ENCODE results near the gene ITGA11. TPM values are rescaled to one million over a fixed set of nuclear protein-coding genes. Genes with fewer than 3 reads are reported as not detected.

ITGA11 gene
- total and polyA plus RNA-seq, 2 donors (not counting 1 experiment from before 2014, with no cell fraction given), result not detected

GRCh38 chr15:68286256-68286655, 145.7 kb downstream of the ITGA11 start:
- no peak overlapping the region for H3K27ac ChIP-seq (ENCODE audit: low read length in 2 of 2)
- no peak for ATAC-seq (ENCODE audit: low read depth)
- H2AFZ ChIP-seq (ENCODE audit: insufficient read depth, low read depth, low read length, poor library complexity, severe bottlenecking), result no peak overlapping the region
- H4K20me1 ChIP-seq (ENCODE audit: control insufficient read depth, insufficient read depth, low read length, poor library complexity, severe bottlenecking), result peaks cover 79% of the 10 kb centered on the region
- WGBS (ENCODE audit: insufficient coverage), result no CpG with 5 or more reads among the region's 5 CpGs
- H3K4me2 ChIP-seq (replicated peaks; ENCODE audit: low read depth, low read length, poor library complexity, severe bottlenecking), result no peak overlapping the region
- POLR2A ChIA-PET, result no interaction called here
- H3K36me3 ChIP-seq (replicated peaks in 1 of 2; ENCODE audit: control extremely low read depth in 1 of 2, control insufficient read depth in 1 of 2, extremely low read depth in 1 of 2, insufficient read depth in 2 of 2, low read length in 1 of 2), result peaks cover 11 to 40% of the 10 kb centered on the region in 2 experiments
- no peaks in the 10 kb centered on the region for H3K27me3 Mint-ChIP-seq
- TF ChIP-seq, protein P1, sequence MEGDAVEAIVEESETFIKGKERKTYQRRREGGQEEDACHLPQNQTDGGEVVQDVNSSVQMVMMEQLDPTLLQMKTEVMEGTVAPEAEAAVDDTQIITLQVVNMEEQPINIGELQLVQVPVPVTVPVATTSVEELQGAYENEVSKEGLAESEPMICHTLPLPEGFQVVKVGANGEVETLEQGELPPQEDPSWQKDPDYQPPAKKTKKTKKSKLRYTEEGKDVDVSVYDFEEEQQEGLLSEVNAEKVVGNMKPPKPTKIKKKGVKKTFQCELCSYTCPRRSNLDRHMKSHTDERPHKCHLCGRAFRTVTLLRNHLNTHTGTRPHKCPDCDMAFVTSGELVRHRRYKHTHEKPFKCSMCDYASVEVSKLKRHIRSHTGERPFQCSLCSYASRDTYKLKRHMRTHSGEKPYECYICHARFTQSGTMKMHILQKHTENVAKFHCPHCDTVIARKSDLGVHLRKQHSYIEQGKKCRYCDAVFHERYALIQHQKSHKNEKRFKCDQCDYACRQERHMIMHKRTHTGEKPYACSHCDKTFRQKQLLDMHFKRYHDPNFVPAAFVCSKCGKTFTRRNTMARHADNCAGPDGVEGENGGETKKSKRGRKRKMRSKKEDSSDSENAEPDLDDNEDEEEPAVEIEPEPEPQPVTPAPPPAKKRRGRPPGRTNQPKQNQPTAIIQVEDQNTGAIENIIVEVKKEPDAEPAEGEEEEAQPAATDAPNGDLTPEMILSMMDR (IDR thresholded peaks at IDR 0.05), result no peak
- TF ChIP-seq EZH2 (IDR thresholded peaks at IDR 0.05; ENCODE audit: borderline replicate concordance, insufficient read depth, low read depth, low read length, poor library complexity, severe bottlenecking), result no peak
- H3K9me3 ChIP-seq (ENCODE audit: control extremely low read depth in 1 of 3, control insufficient read depth in 2 of 3, insufficient read depth in 1 of 3, low read length in 2 of 3), result no peaks in the 10 kb centered on the region
- no peak for DNase-seq
- intact Hi-C loops (cut with micrococcal nuclease), result no loop called here
- no peak overlapping the region for H3K27ac Mint-ChIP-seq
- H3K27me3 ChIP-seq (replicated peaks in 1 of 4; ENCODE audit: control extremely low read depth in 1 of 4, control insufficient read depth in 3 of 4, insufficient read depth in 4 of 4, low read length in 3 of 4), result no peaks in the 10 kb centered on the region
- CTCF ChIA-PET, result no interaction called here
- H3K4me3 Mint-ChIP-seq, result no peak overlapping the region
- H3K4me1 ChIP-seq (ENCODE audit: control insufficient read depth in 2 of 2, insufficient read depth in 2 of 2, low read length in 2 of 2), result peaks cover 5 to 9% of the 10 kb centered on the region in 2 donors
- no peaks in the 10 kb centered on the region for H3K9me3 Mint-ChIP-seq (ENCODE audit: insufficient read depth)
- peaks cover 51% of the 10 kb centered on the region for H3K4me1 Mint-ChIP-seq
- H3K4me3 ChIP-seq (ENCODE audit: control extremely low read depth in 1 of 5, extremely low read depth in 1 of 5, insufficient read depth in 1 of 5, low read depth in 2 of 5, low read length in 4 of 5), result no peak overlapping the region
- H3K9ac ChIP-seq (ENCODE audit: low read length), result no peak overlapping the region
- peaks cover 100% of the 10 kb centered on the region for H3K79me2 ChIP-seq (ENCODE audit: control insufficient read depth, insufficient read depth, low read length)

- H3K4me3 Mint-ChIP-seq, result no peak overlapping the region
- CTCF ChIA-PET, result interaction anchor here (0.7 kb wide), 1 partner anchor 8 kb away, joined by 3 read pairs; the partner anchor contains the start of gene FEM1B
These were observed 146.5 kb downstream of the ITGA11 start for GRCh38 chr15:68285259-68285980.

More at GRCh38 chr15:68285259-68285980, 146.5 kb downstream of the ITGA11 start:
- H3K36me3 ChIP-seq (replicated peaks in 1 of 2; ENCODE audit: control extremely low read depth in 1 of 2, control insufficient read depth in 1 of 2, extremely low read depth in 1 of 2, insufficient read depth in 2 of 2, low read length in 1 of 2), result peaks cover 4 to 31% of the 10 kb centered on the region in 2 experiments
- no peak overlapping the region for H3K27ac ChIP-seq (ENCODE audit: low read length in 2 of 2)
- DNase-seq (no peak), ATAC-seq (ENCODE audit: low read depth) (no peak)
- intact Hi-C loops (cut with micrococcal nuclease), result no loop called here
- H3K79me2 ChIP-seq (ENCODE audit: control insufficient read depth, insufficient read depth, low read length), result peaks cover 100% of the 10 kb centered on the region
- no peak overlapping the region for H3K27ac Mint-ChIP-seq
- POLR2A ChIA-PET, result no interaction called here
- TF ChIP-seq EZH2 (IDR thresholded peaks at IDR 0.05; ENCODE audit: borderline replicate concordance, insufficient read depth, low read depth, low read length, poor library complexity, severe bottlenecking), result no peak
- TF ChIP-seq, protein P1 (IDR thresholded peaks at IDR 0.05), result no peak
- peaks cover 76% of the 10 kb centered on the region for H4K20me1 ChIP-seq (ENCODE audit: control insufficient read depth, insufficient read depth, low read length, poor library complexity, severe bottlenecking)
- H3K4me2 ChIP-seq (replicated peaks; ENCODE audit: low read depth, low read length, poor library complexity, severe bottlenecking), result no peak overlapping the region
- H3K4me1 Mint-ChIP-seq, result peaks cover 58% of the 10 kb centered on the region
- no peak overlapping the region for H3K9ac ChIP-seq (ENCODE audit: low read length)
- no peaks in the 10 kb centered on the region for H3K27me3 Mint-ChIP-seq
- H3K9me3 ChIP-seq (ENCODE audit: control extremely low read depth in 1 of 3, control insufficient read depth in 2 of 3, insufficient read depth in 1 of 3, low read length in 2 of 3), result no peaks in the 10 kb centered on the region
- H2AFZ ChIP-seq (ENCODE audit: insufficient read depth, low read depth, low read length, poor library complexity, severe bottlenecking), result no peak overlapping the region
- no peaks in the 10 kb centered on the region for H3K27me3 ChIP-seq (replicated peaks in 1 of 4; ENCODE audit: control extremely low read depth in 1 of 4, control insufficient read depth in 3 of 4, insufficient read depth in 4 of 4, low read length in 3 of 4)
- peaks cover 13 to 16% of the 10 kb centered on the region in 2 donors for H3K4me1 ChIP-seq (ENCODE audit: control insufficient read depth in 2 of 2, insufficient read depth in 2 of 2, low read length in 2 of 2)
- WGBS (ENCODE audit: insufficient coverage), result no CpG with 5 or more reads among the region's 5 CpGs
- no peaks in the 10 kb centered on the region for H3K9me3 Mint-ChIP-seq (ENCODE audit: insufficient read depth)
- H3K4me3 ChIP-seq (ENCODE audit: control extremely low read depth in 1 of 5, extremely low read depth in 1 of 5, insufficient read depth in 1 of 5, low read depth in 2 of 5, low read length in 4 of 5), result no peak overlapping the region
